ENCODE measurements around the gene RAB44.
"Not testable (repeated sequence)": the region's sequence is repeated elsewhere in the genome, so short reads cannot be mapped to it uniquely, and the experiment has no call there.

The RAB44 gene, protein sequence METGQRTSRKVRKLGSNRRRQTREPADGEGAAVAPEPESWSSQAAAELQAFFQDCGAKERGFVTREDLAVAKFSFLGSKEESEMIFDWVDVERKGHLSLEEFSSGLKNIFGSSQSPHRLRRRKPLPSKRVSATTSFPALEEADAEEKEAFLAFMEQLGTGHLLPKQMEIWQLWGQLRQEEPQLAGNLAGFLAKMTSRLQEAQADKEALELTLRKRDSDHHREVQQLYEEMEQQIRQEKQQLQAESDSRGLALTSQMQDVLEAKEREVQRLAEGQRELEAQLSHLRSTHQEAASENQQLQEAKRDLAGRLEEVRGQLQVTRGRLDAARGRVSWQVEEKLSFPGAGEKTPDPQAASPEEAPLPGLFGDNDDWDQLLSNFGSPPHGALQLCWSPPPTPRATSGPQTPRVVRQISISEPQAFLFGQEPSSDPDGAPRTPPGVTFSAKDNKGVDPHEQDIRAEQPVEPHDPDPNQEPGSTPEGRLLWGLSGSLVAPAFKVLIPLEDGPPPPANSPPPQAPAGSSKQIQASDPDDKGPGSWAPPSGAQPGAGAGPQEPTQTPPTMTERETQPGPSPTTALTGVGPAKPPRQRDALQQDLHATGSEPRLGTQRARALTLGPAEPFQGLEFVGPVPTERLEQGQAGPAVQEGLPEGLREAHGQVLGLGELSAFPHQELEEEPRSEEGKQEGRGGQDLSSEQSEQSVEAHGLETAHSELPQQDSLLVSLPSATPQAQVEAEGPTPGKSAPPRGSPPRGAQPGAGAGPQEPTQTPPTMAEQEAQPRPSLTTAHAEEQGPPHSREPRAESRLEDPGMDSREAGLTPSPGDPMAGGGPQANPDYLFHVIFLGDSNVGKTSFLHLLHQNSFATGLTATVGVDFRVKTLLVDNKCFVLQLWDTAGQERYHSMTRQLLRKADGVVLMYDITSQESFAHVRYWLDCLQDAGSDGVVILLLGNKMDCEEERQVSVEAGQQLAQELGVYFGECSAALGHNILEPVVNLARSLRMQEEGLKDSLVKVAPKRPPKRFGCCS

DNA sequence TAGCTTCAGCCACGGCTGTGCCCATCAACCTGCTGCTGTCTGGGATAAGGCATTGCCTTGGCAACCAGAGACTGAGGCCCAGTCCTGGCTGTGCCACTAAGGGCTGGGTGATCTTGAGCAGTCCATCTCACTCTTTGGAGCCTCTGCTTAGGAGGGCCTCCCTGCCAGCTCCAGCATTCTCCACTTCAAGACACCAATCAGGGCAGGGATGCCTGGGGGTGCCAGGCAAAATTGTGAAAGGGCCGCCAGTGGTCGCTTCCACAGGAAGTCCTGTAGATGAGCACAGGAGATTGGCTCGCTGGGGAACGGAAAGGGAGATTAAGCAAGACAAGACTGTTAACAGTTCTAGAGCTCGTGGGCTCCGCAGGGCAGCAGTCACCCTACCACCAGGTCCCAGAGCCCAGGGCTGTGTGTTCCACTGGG, at the start of gene RAB44:
Gene RAB44, plus strand, starts transcription at position 346 of the 423 bp plus-strand sequence. CDS start 6,410 bp downstream, outside the sequence.
- DNase-seq: no peak

DNA sequence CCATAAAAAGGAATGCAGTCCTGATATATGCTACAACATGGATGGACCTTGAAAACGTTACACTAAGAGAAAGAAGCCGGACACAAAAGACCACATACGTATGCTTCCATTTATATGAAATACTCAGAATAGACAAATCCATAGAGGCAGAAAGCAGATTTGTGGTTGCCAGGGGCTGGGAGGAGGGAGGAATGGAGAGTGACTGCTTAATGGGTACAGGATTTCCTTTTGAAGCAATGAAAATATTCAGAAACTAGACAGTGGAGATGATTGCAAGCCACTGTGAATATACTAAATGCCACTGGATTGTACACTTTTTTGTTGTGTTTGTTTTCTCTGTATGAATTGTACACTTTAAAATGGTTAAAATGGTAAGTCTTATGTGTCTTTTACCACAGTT, 48.5 kb upstream of the RAB44 start:
- DNase-seq: no peak

DNA sequence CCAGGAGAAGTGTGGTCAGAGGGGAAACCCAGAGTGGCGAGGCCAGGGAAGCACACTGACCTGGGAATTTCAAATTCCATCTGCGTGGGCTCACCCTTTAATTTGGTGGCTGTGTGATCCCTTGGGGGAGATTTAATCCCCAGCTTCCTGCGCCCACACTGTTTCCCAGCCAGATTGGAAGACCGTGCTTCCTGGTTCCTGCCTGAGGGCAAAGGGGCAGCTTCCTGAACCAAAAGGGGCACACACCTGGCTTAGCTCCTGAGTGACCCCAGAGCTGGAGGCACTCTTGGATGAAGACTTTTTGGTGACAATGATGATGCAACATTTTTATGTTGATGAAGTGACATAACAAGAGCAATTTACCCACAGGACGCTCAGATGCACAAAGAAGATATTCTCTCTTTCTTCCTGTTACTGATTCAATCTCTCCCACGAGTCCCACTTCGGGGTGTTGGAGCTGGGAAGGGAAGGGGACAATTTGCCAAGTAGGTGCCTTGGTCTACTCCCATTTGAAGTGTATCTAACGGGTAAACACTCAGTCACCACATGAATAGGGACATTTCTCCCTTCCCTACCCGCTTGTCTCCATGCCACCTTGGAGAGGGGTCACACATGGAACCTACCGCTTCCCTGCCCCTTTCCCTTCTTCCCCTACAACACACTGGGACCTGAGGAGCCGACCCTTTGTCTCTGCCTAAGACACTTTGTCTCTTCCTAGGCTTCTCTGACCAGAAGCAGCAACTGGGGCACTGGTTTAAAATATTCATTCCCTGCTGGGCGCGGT, 47.7 kb upstream of the RAB44 start:
- DNase-seq: no peak

DNA sequence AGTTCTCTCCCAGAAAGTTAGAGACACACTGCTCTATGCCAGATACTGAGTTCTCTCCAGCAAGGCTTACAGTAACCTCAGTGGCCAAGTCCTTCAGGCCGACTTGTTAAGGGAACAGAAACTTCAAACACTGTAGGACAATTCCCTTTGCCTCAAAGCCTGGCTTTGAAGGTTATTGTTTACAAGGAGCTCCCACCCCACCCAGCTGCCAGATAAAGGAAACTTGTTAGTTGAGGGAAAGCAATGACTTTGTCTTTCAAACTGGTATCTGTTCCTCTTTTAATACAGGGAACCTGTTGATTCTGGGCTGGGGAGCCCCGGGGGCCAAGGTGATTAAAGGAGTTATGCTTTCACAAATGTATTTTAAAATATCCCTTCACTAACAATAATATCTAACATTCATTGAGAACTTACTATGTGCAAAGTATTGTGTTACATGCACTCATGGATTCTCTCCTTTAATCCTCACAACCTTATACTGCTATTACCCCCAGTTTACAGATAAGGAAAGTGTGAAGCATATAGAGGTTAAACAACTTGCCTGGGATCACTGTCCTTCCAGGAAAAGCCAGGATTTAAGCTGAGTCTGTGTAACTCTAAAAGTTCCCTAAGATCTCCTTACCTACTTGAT, 46.7 kb upstream of the RAB44 start:
- no peak for DNase-seq

DNA sequence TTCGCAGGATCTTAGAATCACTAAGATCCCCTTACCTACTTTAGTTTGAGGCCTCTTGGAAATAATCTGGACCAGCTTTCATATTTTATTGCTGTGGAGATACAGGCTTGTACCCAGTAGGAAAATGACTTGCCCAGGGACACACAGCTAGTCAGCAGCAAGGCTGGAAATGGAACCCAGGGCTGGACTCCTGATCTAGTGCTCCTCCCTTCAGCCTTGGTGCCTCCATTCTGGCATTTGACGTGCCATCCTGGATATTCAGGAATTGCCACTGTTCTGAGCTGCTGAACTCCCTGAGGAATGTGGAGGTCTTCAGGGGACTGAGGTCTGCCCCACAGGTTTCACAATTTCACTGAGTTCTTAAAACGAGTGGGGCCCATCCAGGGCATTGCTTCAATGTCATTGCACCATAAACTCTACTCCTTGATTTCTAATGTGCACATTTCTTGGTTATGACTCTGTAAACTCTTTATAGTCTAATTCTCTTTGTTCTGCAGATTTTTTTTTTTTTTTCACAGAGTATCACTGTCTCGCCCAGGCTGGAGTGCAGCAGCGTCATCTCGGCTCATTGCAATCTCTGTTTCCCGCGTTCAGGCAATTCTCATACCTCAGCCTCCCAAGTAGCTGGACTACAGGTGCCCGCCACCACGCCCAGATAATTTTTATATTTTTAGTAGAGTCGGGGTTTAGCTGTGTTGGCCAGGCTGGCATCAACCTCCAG, 45.8 kb upstream of the RAB44 start:
- no peak for DNase-seq

DNA sequence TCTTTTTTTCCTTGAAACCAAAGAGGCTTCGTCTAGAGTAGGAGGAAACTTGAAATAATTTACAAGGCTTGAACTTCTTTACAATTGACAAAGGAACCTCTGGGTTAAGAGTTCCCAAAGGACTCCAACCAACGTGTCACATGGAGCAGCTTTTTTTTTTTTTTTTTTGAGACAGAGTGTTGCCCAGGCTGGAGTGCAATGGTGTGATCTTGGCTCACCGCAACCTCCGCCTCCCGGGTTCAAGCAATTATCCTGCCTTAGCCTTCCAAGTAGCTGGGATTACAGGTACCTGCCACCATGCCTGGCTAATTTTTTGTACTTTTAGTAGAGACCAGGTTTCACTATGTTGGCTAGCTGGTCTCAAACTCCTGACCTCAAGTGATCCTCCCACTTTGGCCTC, 43.2 kb upstream of the RAB44 start:
- DNase-seq: not testable (repeated sequence)

DNA sequence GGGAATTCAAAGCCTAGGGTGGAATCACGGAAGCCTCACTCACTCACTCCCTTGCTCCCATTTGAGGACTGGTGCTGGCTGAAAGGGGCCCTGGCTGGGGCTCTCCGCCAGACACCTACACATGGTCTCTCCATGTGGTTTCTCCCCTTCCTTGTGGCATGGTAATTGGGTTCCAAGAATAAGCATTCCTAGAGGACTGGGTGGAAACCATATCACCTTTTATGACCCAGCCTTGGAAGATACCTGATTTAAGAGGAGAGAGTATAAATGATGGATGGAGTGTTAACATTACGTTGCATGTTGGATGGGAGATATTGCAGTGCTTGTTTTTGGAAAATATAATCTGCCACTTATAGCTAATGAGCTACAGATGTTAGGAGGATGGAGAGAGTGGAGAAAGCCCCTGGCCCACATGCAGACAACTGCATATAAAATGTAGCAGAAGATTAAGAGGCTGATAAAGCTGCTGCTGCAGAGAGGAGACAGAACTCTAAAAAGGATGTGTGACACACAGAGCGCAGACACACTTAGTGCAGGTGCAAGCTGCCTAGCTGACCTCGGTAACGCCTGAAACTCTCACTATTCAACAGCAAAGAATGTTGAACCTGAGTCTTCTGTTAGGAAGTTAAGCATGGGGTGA, 42.4 kb upstream of the RAB44 start:
- no peak for DNase-seq

DNA sequence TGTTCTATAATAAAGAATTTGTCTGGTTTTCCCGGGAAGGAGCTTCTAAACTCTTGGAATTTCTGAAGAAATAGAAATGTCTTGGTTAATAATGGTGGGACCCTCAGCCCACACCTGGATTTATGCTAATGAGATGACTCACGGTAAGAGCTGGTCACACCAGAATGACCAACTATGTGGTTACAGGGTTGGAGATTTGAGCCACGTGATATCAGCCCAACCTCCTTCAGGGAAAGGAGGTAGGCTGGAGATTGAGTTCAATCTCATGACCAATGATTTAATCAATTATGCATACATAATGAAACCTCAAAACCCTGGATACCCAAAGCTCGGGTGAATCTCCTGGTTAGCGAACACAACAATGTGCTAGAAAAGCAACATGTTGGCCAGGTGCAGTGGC, 41.2 kb upstream of the RAB44 start:
- DNase-seq: peak; percentile 44

DNA sequence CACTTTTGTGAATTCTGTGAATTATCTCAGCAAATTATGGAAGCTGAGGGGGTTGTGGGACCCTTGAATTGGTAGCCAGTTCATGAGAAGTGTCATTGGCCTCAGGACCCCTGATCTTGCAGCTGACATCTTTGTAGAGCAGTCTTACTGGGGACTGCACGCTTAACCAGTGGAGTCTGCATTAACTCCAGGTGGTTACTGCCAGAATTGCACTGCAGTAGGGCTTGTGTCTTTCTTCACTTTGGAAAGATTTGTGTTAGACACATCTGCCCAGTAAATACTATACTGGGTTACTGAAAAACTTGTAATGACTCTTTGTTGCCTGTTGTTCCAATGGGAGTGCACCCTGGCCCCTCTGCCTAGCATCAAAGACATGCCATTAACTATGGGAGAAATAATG, 40.4 kb upstream of the RAB44 start:
- DNase-seq: no peak

DNA sequence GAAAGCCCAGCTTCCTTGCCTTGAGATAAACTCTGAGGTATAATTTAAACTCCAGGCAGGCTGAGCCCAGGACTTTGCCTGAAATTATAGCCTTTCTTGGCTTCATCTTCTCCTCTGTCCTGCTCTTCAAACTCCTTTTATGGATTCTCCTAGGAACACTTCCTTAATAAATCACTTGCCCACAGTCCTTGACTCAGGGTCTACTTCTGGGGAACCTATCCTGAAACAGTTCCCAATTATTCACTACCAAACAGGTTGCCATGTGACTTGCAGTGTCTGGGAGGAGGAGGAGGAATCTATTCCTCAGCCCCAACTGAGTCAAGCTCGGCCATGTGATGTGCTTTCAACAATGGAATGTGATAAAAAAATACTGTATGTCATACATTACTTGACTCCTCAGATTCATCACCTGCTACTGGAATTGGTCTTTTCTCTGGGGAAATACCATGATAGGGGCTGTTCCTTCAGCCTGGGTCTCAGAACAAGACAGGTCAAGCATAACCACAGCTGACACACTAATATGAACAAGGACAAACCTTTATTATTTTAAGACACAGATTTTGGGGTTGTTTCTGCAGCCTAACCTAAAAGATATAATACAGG, 39.6 kb upstream of the RAB44 start:
- peak; percentile 85 for DNase-seq

DNA sequence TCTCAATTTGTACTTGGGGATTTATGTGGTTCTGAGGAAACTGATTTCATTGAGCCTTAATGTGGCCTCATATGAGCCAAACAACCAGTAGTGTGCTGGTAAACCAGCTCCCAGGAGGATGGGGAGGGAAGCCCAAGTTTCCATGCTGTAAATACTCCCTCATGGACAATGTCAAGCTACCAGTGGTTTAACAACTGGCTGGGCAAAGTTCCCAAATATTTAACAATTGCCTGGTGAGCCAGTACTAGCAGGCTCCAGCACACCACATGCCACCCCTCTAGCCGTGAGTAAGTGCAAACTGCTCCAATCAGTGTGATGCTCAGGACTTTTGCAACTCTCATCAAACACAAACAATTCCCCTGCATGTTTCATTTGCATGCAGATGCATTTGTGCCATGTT, 38.4 kb upstream of the RAB44 start:
- no peak for DNase-seq

DNA sequence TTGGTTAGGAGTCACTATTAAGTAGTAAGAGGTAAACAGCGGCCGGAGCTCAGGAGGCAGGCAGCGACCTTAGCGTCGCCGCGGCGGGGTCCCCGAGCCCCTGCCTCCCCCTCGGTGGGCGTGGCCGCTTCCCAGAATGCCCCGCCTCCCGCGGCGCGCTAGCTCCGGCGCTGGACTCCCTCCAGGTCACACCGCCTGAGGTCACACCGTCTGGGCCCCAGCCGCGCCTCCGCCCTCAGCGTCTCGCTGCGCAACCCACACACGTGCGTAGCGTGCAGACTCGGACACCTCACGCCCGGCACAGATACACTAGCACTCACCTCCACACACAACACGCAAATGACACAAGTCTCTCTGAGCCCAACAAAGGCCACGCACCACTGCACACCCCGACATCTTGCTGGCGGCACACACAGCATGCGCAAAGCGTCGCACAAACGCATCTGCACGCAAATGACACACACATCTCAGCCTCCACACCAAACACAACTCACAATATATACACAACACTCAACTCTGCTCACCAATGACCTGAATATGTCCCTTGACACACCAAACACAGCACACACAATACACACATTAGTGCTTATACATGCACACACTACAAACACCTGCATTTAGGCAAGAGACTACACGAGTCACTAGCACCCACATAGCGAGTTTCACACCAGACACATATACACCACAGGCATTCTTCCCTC, 36.7 kb upstream of the RAB44 start:
- no peak for DNase-seq

DNA sequence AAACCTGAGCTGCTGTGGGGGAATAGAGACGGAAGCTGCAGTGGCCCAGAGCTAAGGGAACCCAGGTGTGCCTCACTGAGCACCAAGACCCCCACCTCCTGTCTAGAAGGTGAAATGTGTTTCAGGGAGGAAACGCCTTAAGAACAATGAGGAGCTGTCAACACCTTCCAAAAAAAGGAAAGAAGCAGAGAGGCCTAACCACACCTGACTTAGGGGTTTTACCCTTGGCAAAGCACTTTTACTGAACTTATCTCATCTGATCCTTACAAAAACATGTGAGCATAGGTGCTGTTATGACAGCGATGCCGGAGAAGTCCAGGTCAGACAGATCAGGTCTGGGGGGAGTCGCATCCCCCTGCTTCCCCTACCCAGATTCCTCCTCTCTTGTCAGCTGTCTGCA, 35.2 kb upstream of the RAB44 start:
- DNase-seq: no peak

DNA sequence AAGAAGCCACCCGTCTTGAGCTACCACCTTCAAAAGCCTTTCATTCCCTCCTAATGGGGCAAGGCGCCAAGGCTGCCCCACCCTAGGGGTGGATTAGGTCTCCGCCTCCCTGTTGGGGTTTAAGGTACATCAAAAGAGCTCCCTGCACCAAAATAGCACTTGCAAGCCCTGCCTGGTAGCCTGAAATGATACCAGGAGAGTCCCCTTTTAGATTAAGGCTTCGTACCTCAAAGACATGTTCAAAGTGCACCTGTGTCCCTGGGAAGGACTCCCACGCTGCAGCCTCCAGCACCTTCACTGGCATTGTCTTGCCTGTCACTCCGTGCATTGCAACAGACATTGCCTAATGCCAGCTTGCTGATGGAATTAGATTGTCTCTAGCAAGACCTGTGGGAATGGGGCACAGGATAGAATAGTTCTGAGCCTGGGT, 34.8 kb upstream of the RAB44 start:
- no peak for DNase-seq

DNA sequence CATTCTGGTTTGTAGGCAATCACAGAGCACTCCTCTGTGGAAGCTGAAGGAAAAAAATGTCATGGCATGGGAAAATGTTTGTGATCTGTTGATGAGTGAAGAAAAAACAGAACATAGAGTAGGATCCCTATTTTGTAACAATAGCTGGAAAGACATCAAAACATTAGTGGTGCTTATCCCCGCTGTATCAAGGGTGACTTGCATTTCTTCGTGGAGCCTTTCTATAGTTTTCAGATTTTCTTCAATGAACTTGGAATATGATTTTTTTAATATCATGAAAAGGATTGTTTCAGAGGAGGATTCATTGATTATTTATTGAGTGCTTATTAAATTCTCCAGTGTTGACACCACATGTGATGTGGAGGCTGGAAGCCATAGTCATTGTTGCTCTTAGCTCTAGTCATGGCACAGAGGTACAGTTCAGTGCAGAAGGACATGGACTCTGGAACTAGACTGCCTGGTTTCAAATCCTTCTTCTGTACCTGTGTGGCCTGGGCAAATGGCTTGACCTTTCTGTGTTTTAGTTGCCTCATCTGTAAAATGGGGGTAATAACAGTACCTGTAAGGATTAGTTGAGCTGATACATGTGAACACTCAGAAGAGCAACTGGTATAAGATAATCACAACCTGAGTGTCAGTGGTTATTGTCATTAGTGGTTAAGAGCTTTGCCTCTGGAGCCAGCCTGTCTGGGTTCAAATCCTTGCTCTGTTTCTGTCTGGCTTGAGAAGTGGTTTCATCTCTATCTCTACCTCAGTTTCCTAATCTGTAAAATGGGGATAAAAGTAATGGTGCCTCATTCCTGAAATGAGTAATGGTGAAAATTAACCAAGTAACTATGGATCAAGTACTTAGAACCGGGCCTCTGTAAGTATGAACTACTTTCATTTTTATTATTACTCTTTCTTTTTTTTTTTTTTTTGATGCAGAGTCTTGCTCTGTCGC, 33.9 kb upstream of the RAB44 start:
- DNase-seq: no peak

DNA sequence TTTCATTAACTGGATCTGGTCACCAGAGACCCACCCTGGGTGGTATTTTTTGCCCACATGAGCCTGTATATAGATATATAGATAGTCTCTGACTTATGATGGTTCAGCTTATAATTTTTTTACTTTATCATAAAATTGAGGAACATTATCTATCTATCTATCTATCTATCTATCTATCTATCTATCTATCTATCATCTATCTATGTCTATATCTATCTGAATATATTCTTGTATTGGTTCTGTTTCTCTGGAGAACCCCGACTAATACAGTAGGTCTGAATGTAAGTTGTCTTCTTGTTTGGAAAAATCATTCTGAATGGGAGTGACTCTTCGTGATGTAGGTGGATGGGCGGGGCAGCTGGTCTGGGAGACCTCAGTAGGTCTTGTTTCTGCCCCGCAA, 32.4 kb upstream of the RAB44 start:
- no peak for DNase-seq

DNA sequence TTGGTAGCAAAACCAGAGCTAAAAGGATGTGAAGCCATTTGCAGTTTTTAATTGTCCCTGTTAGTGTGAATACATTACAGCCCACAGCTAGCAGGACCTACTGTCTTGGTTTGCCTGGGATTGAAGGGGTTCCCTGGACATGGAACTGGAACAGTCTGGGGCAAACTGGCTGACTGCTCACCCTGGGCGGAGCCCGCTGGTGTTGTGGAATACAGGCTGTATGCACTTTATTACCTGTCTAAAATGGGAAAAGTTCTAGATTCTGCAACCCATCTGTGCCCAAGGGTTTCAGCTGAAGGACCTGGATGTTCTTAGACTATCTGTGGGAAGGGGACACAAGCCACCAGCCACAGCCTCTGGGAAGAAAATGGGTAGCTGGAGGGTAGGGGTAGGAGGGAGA, 31.3 kb upstream of the RAB44 start:
- no peak for DNase-seq

DNA sequence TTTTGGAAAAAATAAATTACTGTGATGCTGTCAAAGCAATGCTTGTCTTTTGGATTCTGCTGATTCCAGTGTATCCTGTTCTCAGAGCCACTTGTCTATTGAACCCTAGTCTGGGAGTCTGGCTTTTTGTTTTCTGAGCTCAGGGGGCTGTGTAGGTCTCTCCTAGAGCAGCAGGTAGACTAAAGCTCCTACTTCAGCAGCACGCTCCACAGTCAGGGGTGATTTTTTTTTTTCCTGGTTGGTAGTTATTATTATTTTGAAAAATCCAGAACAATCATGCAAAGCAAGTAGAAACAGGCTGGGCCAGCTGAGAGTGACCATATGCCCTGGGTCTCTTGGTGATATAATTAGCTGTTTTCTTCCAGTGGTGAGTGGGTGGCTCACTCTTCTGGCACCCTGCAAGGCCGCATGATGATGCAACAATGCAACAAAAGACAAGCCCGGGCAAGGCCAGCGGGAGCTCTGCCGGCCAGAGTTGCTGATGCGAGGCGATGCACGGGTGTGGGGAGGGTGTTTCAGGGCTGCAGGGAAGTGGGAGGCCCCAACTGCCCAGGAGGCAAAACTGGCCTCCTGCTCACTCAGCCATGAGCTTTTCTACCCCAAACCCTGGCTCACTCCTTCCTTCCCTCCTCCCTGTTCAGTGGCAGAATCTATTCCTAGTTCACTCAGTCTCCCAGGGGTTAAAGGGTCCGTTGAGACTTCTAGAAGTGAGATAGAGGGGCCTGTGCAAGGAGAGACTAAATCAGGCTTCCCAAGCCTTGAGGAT, 30.6 kb upstream of the RAB44 start:
- DNase-seq: peak; percentile 93
